GM19463 (cell line): ENCODE data around the gene POLR2A.
"Not testable (repeated sequence)": the region's sequence is repeated elsewhere in the genome, so short reads cannot be mapped to it uniquely, and the experiment has no call there.

ENCODE experiments used
- ATAC-seq: cut with Tn5 transposase; IDR thresholded peaks from one replicate; pipeline ENCODE4 v1.9.1; 2021; ENCODE audit warnings: mild to moderate bottlenecking, moderate library complexity; ENCODE audit not compliant: unreplicated experiment

The POLR2A gene

GRCh38 chr17:7460850-7461660 lies 23.1 kb upstream of the POLR2A start:
- ATAC-seq: no peak

DNA sequence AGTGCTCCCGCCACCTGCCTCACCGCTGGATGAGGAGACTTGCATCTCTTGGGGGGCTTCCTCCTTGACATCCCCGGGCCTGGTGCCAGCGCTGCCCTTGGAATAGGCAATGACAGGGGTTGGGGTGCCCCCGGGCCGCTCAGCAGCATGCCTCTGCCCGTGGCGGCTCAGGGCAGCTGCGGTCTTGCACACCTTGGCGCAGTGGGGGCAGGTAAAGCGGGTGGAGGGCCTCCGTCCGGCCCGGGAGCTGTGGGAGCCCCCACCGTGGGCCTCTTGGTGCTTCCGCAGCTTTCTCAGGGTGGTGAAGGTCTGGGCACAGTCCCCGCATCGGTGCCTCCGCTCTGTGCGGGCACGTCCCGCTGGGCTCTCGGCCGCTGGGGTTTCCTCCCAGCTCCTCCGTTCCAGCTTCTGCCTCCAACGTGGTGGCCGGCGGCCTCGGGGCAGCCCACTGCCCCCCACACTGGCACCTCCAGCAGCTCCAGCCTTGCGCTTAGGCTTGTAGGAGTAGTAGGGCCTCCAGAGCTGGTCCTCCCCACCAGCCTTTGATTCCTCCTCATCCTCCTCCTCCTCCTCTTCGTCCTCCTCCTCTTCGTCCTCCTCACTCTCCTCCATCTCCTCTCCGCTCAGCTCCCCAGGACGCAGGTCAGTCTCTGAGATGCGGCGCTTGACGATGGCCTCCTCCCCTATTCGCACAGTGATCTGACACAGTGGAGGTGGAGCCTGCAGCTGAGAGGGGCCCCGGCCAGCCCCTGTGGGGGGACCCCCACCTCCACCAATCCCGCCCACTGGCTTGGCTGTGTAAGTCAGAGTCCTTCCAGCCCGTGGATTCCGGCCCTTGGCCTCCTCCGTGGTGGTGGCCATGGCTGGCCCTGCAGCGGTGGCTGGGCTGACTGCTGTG lies 21.4 kb upstream of the POLR2A start:
- no peak for ATAC-seq

DNA sequence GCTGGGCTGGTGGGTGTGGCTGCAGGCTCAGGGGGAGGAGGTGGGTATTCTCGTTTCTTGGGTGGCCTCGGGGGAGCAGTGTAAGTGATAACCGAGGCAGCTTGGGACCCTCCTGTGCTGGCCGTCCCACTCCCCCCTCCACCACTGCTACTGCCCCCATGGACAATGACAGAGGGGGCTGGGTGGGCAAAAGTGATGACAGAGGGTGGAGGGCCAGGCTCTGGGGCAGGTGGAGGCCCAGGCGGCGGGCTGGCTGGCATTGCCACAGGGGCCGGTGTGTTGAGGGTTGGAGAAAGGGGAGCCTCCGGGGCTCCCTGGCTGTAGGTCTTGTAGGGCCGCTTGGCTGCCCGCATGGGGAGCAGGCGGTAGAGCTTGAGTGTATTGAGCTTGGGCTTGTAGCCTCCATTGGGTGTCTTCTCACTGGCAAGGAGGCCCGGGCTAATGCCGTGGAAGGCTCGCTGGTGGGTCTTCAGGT lies 20.8 kb upstream of the POLR2A start:
- no peak for ATAC-seq

GRCh38 chr17:7464081-7464480 lies 20.1 kb upstream of the POLR2A start:
- no peak for ATAC-seq

DNA sequence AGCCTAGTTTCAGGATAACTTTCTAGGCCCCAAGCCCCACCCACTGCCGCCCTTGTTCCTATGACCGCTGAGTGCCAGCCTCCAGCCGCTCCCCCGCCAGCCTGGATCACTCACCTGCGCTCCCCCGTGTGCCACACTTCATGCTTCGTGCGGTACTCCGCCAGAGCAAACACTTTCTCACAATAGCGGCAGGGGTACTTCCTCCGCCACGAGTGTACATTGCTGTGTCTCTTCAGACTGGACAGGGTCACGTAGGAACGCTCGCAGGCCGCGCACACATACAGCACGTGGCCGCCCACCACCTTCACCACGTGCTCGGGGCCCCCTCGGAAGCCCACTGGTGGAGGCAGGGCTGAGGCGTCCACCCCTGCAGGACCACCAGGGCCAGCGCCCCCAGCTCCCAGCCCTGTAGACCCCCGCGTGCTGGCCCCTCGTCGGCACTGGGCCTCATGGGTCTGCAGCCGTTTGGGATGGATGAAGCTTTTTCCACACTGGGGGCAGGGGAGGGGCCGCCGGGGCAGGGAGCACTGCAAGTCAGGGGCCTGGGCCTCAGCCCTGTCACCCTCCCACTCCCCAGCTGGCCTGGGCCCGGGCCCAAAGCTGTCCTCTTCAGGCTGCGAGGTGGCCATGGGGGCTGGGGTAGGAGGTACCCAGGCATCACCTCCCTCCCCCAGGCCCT lies 18.4 kb upstream of the POLR2A start:
- no peak for ATAC-seq

- ATAC-seq: no peak
Measured at GRCh38 chr17:7466318-7466638, 17.9 kb upstream of the POLR2A start.

- no peak for ATAC-seq
Measured at GRCh38 chr17:7466639-7467341, 17.4 kb upstream of the POLR2A start.

DNA sequence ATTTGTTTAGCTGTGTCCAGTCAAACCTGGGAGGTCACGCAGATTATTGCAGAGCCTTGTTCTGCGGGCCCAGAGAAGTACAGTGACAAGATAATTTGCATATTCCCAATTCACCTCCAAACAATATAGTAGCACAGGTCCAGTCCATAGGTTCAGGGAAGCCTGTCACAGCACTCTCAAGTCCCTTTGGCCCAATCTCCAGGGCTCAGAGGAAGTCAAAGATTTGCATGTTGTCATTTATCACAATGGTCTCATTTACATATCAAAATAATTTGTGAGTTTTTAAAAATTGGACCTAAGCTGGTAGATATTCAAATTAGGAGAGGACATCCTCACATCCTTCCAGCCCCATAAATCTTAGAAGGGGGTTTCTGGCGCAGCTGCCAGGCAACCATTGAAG lies 16.7 kb upstream of the POLR2A start:
- ATAC-seq: no peak

DNA sequence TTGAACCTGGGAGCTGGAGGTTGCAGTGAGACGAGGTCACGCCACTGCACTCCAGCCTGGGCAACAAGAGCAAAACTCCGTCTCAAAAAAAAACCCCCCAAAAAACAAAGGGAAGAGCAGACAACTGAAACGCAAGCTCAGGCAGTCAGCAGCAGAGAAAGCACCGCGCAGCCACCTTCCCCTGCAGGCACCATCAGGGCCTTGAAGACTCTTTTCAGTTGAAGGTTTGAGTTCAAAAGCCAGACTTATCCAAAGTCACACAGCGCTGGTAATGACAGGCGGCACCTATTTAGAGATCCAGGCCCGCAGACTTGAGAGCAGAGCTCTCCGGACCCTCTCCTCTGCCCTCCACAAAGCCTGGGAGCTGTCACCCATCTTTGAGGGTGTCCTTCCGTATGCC lies 15.9 kb upstream of the POLR2A start:
- no peak for ATAC-seq

GRCh38 chr17:7468804-7469389 lies 15.3 kb upstream of the POLR2A start:
- ATAC-seq: no peak

DNA sequence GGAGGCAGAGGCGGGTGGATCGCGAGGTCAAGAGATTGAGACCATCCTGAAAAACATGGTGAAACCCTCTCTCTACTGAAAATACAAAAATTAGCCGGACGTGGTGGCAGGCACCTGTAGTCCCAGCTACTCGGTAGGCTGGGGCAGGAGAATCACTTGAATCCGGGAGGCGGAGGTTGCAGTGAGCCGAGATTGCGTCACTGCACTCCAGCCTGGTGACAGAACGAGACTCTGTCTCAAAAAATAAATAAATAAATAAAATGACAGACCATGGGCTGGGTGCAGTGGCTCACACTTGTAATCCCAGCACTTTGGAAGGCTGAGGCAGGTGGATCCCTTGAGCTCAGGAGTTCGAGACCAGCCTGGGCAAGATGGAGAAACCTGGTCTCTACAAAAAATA lies 14.3 kb upstream of the POLR2A start:
- ATAC-seq: not testable (repeated sequence)

DNA sequence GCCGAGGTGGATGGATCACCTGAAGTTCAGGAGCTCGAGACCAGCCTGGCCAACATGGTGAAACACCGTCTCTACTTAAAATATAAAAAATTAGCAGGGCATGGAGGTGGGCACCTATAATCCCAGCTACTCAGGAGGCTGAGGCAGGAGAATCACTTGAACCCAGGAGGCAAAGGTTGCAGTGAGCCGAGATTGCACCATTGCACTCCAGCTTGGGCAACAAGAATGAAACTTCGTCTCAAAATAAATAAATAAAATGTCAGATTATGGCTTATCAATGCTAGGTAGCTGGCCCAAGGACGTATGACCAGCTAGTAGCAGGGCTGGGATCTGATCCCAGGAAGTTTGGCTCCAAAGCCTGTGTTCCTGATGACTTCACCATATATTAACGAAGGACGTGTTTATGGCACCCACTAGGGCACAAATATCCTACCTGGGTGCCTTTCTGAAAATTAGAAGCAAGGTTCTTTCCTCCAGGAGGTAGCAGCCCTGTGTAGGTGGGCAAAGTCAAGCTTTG lies 13.7 kb upstream of the POLR2A start:
- ATAC-seq: not testable (repeated sequence)

DNA sequence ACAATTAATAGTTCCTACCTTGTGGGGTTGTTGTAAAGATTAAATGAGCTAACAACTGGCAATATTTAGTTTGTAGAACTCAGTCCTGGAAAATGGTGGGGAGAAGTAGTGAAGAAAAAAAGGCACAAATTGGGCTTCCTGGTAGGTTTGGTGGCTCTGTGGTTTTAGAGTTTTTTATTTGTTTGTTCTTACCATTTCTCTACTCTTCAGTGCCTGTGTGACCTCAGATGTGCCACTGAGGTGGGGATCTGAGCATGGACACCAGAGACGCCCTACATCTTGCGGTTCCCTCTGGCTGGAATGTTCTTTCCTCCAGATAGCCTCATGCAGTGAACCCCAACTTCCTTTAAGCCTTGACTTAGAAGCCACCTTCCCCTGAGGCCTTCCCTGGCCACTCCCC lies 12.4 kb upstream of the POLR2A start:
- no peak for ATAC-seq

DNA sequence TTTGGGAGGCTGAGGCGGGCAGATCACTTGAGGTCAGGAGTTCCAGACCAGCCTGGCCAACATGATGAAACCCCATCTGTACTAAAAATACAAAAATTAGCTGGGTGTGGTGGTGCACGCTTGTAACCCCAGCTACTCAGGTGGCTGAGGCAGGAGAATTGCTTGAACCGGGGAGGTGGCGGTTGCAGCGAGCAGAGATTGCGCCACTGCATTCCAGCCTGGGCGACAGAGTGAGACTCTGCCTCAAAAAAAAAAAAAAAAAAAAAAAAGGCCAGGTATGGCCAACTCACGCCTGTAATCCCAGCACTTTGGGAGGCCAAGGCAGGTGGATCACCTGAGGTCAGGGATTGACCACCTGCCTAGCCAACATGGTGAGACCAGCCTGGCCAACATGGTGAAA lies 9.4 kb upstream of the POLR2A start:
- not testable (repeated sequence) for ATAC-seq

DNA sequence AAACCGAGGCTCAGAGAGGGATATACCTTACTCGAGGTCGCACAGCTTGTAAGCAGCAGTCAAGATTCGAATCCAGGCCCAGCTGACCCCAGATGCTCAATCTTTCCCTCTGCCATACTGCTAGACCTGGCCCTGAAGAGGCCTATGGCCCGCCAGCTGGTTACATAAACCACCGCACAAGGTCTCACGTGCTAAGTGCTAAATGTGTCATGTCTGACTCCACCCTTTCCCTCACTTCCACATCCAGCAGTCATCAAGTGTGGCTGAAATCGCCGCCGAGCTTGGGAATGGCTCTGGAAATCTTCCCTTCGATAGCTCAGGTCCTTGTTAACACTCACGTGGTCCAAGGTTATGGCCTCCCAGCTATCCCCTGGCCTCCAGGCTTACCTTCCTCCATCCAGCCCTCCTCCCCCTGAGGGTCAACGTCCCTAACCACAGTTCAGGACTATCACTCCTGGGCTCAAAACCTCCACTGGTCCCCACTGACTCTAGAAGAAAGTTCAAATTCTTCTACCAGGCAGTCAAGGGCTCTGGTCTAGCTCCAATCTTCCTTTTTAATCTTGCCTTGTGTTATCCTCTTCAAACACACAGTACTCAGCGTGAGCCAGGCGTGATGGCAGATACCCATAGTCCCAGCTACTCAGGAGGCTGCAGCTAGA lies 8.3 kb upstream of the POLR2A start:
- no peak for ATAC-seq

GRCh38 chr17:7476494-7476893 lies 7.7 kb upstream of the POLR2A start:
- no peak for ATAC-seq

DNA sequence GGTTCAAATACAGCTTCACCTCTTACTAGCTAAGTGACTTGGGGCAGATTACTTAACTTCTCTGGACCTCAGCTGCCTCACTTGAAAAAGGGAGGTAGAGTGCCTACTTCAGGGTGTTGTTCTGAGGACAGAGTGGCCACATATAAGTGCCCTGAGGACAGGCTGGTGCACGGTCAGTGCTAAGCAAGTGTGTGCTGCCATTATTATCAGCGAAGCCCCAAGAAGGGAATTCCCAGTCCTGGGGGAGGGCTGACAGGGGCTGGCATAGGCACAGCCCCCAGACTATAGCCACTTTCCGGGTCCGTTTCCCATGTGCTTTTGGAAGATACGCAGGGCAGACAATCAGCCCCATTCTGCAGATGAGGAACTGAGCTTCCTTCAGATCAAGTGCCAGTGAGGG lies 7.2 kb upstream of the POLR2A start:
- no peak for ATAC-seq

DNA sequence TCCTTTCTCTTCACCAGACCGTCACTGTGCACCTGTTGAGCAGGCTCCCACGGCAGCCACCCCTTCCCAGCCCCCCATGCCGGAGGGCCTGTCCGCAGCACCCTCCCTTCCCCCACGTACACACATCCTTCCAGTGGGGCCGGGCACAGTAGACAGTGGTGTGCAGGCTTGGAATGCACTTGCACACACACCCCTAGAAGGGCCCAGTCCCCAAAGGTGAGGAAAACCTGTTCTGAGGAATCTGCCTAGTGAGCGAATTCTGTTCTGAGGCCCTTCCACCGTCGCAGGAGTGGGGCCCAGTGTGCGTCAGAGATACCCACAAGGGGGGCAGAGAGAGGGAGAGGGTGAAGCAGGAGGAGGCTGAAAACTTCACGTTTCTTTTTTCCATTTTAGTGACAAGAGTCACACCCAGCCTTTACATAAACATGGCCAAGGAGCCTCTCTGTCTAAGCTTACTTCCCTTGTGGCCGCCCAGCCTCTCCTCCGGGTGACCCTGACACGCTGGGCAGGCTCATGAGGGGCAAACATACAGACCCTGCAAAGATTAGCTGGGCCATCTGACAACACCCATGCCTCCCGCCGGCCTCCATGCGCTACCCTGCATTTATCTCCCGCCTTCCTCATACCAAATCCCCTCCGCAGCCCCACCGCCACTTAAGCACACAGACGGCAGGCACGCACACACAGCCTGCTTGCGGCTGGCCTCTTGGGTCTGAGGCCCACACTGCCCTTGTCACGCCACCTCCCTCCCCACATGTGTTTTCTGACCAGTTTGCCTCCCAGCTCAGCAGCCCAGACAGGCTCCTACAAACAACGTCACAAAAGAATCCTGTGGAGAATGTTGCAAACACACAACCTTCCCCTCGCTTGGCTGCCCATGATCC lies 6.5 kb upstream of the POLR2A start:
- no peak for ATAC-seq
